Measurements from ENCODE around the gene ACSL3. TPM values are rescaled to one million over a fixed set of nuclear protein-coding genes. Genes with fewer than 3 reads are reported as not detected.
"Not testable (repeated sequence)": the region's sequence is repeated elsewhere in the genome, so short reads cannot be mapped to it uniquely, and the experiment has no call there.

Gene ACSL3
- total RNA-seq, 1 experiment from 2014 or later = 181 TPM

GRCh38 chr2:222844323-222844722, 16.5 kb upstream of the ACSL3 start:
- Histone ChIP-seq H3K4me3 (ENCODE audit: low read depth, low read length) (no peak overlapping the region), H3K9me3 (no peaks in the 10 kb centered on the region), H3K27me3 (replicated peaks; ENCODE audit: control insufficient read depth, insufficient read depth, low read length) (no peaks in the 10 kb centered on the region), H3K36me3 (ENCODE audit: control insufficient read depth, insufficient read depth, low read length) (no peaks in the 10 kb centered on the region), H3K4me1 (peaks cover 31% of the 10 kb centered on the region)
- POLR2A ChIA-PET = no interaction called here
- Mint-ChIP-seq H3K36me3 (ENCODE audit: insufficient read depth, unreplicated experiment) (no peaks in the 10 kb centered on the region), H3K4me3 (ENCODE audit: unreplicated experiment) (no peak overlapping the region), H3K9me3 (ENCODE audit: unreplicated experiment) (no peaks in the 10 kb centered on the region), H3K27ac (ENCODE audit: unreplicated experiment) (no peak overlapping the region), H3K4me1 (ENCODE audit: low read depth, unreplicated experiment) (peaks cover 24% of the 10 kb centered on the region), H3K27me3 (ENCODE audit: insufficient read depth, unreplicated experiment) (no peaks in the 10 kb centered on the region)
- BruUV-seq (replicated peaks) = no TSS peak
- intact Hi-C loops (cut with micrococcal nuclease; ENCODE audit: unreplicated experiment) = no loop called here
- no peak for DNase-seq
- TF ChIP-seq CTCF (IDR thresholded peaks at IDR 0.05; ENCODE audit: insufficient read depth in 1 of 2, low read depth in 1 of 2, low read length in 1 of 2, severe bottlenecking in 1 of 2, unreplicated experiment in 1 of 2) = no peak
- CTCF ChIA-PET = no interaction called here

GRCh38 chr2:222845314-222845713, 15.5 kb upstream of the ACSL3 start:
- CTCF ChIA-PET; H3K4me3 ChIP-seq (ENCODE audit: low read depth, low read length); intact Hi-C loops (cut with micrococcal nuclease; ENCODE audit: unreplicated experiment); H3K27me3 ChIP-seq (replicated peaks; ENCODE audit: control insufficient read depth, insufficient read depth, low read length); H3K27ac Mint-ChIP-seq (ENCODE audit: unreplicated experiment); H3K9me3 ChIP-seq; DNase-seq; POLR2A ChIA-PET; H3K27me3 Mint-ChIP-seq (ENCODE audit: insufficient read depth, unreplicated experiment); H3K36me3 ChIP-seq (ENCODE audit: control insufficient read depth, insufficient read depth, low read length); H3K9me3 Mint-ChIP-seq (ENCODE audit: unreplicated experiment); H3K36me3 Mint-ChIP-seq (ENCODE audit: insufficient read depth, unreplicated experiment); H3K4me3 Mint-ChIP-seq (ENCODE audit: unreplicated experiment); BruUV-seq (replicated peaks): not testable (repeated sequence)
- H3K4me1 ChIP-seq = peaks cover 31% of the 10 kb centered on the region
- peaks cover 24% of the 10 kb centered on the region for H3K4me1 Mint-ChIP-seq (ENCODE audit: low read depth, unreplicated experiment)

DNA sequence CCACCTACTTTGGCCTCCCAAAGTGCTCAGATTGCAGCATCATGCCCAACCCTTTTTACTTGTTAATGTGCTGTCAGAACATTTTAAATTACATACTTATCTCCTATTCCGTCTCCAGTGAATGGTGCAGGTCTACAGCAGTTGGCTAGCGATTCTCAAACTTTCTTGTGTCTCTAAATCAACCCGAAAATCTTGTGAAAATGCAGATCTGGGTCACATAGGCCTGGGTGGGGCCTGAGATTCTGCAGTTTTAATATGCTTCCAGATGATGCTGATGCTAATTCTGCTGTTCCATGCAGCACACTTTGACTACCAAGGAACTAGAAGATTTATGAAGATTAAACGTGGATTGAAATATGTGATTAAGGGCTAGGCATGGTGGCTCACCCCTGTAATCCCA, 14.8 kb upstream of the ACSL3 start:
- ChIA-PET POLR2A (no interaction called here), CTCF (no interaction called here)
- Histone ChIP-seq H3K4me3 (ENCODE audit: low read depth, low read length) (no peak overlapping the region), H3K4me1 (peaks cover 25% of the 10 kb centered on the region), H3K9me3 (no peaks in the 10 kb centered on the region), H3K36me3 (ENCODE audit: control insufficient read depth, insufficient read depth, low read length) (no peaks in the 10 kb centered on the region), H3K27me3 (replicated peaks; ENCODE audit: control insufficient read depth, insufficient read depth, low read length) (no peaks in the 10 kb centered on the region)
- BruUV-seq (replicated peaks) = no TSS peak
- H3K4me3 Mint-ChIP-seq (ENCODE audit: unreplicated experiment) = no peak overlapping the region
- no peaks in the 10 kb centered on the region for H3K9me3 Mint-ChIP-seq (ENCODE audit: unreplicated experiment)
- H3K27me3 Mint-ChIP-seq (ENCODE audit: insufficient read depth, unreplicated experiment) = no peaks in the 10 kb centered on the region
- no peak for TF ChIP-seq CTCF (IDR thresholded peaks at IDR 0.05; ENCODE audit: insufficient read depth in 1 of 2, low read depth in 1 of 2, low read length in 1 of 2, severe bottlenecking in 1 of 2, unreplicated experiment in 1 of 2)
- intact Hi-C loops (cut with micrococcal nuclease; ENCODE audit: unreplicated experiment) = no loop called here
- no peak for DNase-seq
- no peak overlapping the region for H3K27ac Mint-ChIP-seq (ENCODE audit: unreplicated experiment)
- peaks cover 24% of the 10 kb centered on the region for H3K4me1 Mint-ChIP-seq (ENCODE audit: low read depth, unreplicated experiment)
- H3K36me3 Mint-ChIP-seq (ENCODE audit: insufficient read depth, unreplicated experiment) = no peaks in the 10 kb centered on the region

- H3K4me1 Mint-ChIP-seq (ENCODE audit: low read depth, unreplicated experiment) = peaks cover 20% of the 10 kb centered on the region
- POLR2A ChIA-PET; intact Hi-C loops (cut with micrococcal nuclease; ENCODE audit: unreplicated experiment); H3K9me3 ChIP-seq; H3K36me3 ChIP-seq (ENCODE audit: control insufficient read depth, insufficient read depth, low read length); H3K4me3 ChIP-seq (ENCODE audit: low read depth, low read length); BruUV-seq (replicated peaks); H3K4me3 Mint-ChIP-seq (ENCODE audit: unreplicated experiment); H3K36me3 Mint-ChIP-seq (ENCODE audit: insufficient read depth, unreplicated experiment); H3K27me3 ChIP-seq (replicated peaks; ENCODE audit: control insufficient read depth, insufficient read depth, low read length); H3K27me3 Mint-ChIP-seq (ENCODE audit: insufficient read depth, unreplicated experiment); CTCF ChIA-PET; H3K9me3 Mint-ChIP-seq (ENCODE audit: unreplicated experiment): not testable (repeated sequence)
- H3K4me1 ChIP-seq = peaks cover 18% of the 10 kb centered on the region
- H3K27ac Mint-ChIP-seq (ENCODE audit: unreplicated experiment) = peak overlapping the region; percentile 56
- DNase-seq = peak in 1 of 2 experiments; percentile 53
These were observed 12.8 kb upstream of the ACSL3 start for GRCh38 chr2:222848031-222848430.

Measured in Caco-2 (cell line).